ENCODE results near the gene TRMT2A. TPM values are rescaled to one million over a fixed set of nuclear protein-coding genes. Genes with fewer than 3 reads are reported as not detected.

TRMT2A gene
- total and polyA plus RNA-seq, 8 donors = 23.8 to 120 (median 34.1) TPM

- Histone ChIP-seq H3K36me3 (no peaks in the 10 kb centered on the region), H3K27ac (no peak overlapping the region), H3K9me3 (no peaks in the 10 kb centered on the region), H3K27me3 (no peaks in the 10 kb centered on the region), H3K4me3 (no peak overlapping the region), H3K4me1 (peaks cover 0 to 6% (median 6%) of the 10 kb centered on the region in 3 donors)
- 84 to 86% methylated on average over 21 to 25 of the region's 25 CpGs for WGBS, 2 donors
- FAIRE-seq (no peak), ATAC-seq (no peak), DNase-seq (no peak)
- intact Hi-C loops (cut with DNase I) = no loop called here
- TF ChIP-seq, protein P1, sequence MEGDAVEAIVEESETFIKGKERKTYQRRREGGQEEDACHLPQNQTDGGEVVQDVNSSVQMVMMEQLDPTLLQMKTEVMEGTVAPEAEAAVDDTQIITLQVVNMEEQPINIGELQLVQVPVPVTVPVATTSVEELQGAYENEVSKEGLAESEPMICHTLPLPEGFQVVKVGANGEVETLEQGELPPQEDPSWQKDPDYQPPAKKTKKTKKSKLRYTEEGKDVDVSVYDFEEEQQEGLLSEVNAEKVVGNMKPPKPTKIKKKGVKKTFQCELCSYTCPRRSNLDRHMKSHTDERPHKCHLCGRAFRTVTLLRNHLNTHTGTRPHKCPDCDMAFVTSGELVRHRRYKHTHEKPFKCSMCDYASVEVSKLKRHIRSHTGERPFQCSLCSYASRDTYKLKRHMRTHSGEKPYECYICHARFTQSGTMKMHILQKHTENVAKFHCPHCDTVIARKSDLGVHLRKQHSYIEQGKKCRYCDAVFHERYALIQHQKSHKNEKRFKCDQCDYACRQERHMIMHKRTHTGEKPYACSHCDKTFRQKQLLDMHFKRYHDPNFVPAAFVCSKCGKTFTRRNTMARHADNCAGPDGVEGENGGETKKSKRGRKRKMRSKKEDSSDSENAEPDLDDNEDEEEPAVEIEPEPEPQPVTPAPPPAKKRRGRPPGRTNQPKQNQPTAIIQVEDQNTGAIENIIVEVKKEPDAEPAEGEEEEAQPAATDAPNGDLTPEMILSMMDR (IDR thresholded peaks at IDR 0.05) = no peak
Observed at GRCh38 chr22:20135806-20136602, 19.0 kb upstream of the TRMT2A start.

- intact Hi-C loops (cut with DNase I) = no loop called here
- no peaks in the 10 kb centered on the region for H3K9me3 ChIP-seq
- no peaks in the 10 kb centered on the region for H3K36me3 ChIP-seq
- DNase-seq (no peak), FAIRE-seq (no peak), ATAC-seq (no peak)
- no peaks in the 10 kb centered on the region for H3K27me3 ChIP-seq
- peaks cover 0 to 6% (median 6%) of the 10 kb centered on the region in 3 donors for H3K4me1 ChIP-seq
- WGBS, 2 donors = 45 to 51% methylated on average over 4 of the region's 4 CpGs
- no peak overlapping the region for H3K27ac ChIP-seq
- TF ChIP-seq, protein P1 (IDR thresholded peaks at IDR 0.05) = no peak
- no peak overlapping the region for H3K4me3 ChIP-seq
Observed at GRCh38 chr22:20135265-20135664, 18.2 kb upstream of the TRMT2A start.

- 70 to 79% methylated on average over 12 of the region's 12 CpGs for WGBS, 2 donors
- TF ChIP-seq, protein P1 (IDR thresholded peaks at IDR 0.05) = no peak
Observed at GRCh38 chr22:20133930-20134549, 17.0 kb upstream of the TRMT2A start.

GRCh38 chr22:20132686-20133246 lies 15.7 kb upstream of the TRMT2A start:
- intact Hi-C loops (cut with DNase I) = no loop called here
- FAIRE-seq (no peak), DNase-seq (no peak), ATAC-seq (no peak)
- Histone ChIP-seq H3K4me3 (peak overlapping the region; percentile 84 to 99 (median 96)), H3K36me3 (no peaks in the 10 kb centered on the region), H3K27me3 (no peaks in the 10 kb centered on the region), H3K27ac (peak overlapping the region in 1 of 4 donors; percentile 42), H3K4me1 (peaks cover 0 to 6% (median 6%) of the 10 kb centered on the region in 3 donors), H3K9me3 (no peaks in the 10 kb centered on the region)
- 42 to 44% methylated on average over 16 of the region's 16 CpGs for WGBS, 2 donors
- TF ChIP-seq, protein P1 (IDR thresholded peaks at IDR 0.05) = no peak

More at GRCh38 chr22:20133930-20134549, 17.0 kb upstream of the TRMT2A start:
- Histone ChIP-seq H3K27me3 (no peaks in the 10 kb centered on the region), H3K36me3 (no peaks in the 10 kb centered on the region), H3K27ac (no peak overlapping the region), H3K4me1 (peaks cover 0 to 6% (median 6%) of the 10 kb centered on the region in 3 donors), H3K4me3 (no peak overlapping the region), H3K9me3 (no peaks in the 10 kb centered on the region)
- ATAC-seq = no peak
- DNase-seq = no peak
- no peak for FAIRE-seq
- intact Hi-C loops (cut with DNase I) = no loop called here

Data from pancreas (tissue), 10 donors.